Transverse colon (tissue), 3 donors: Measurements from ENCODE around the gene NOS3.

Experiments
- CTCF ChIP-seq, 5 experiments: fragments of 200-600 bp in 3 of 5; fragments of 450-650 bp in 2 of 5; sonication (generic) in 3 of 5; IDR thresholded peaks; 1 replicate in 2 of 5; 2 replicates in 3 of 5; pipeline ENCODE4 v1.5.1; 2016 to 2017; ENCODE audit warnings: antibody characterized with exemption in 5 of 5, inconsistent platforms in 3 of 5, mild to moderate bottlenecking in 2 of 5, moderate library complexity in 1 of 5
- EP300 ChIP-seq: sonication (generic); formaldehyde crosslinking; IDR thresholded peaks from one replicate; pipeline ENCODE4 v1.6.1; 2017; ENCODE audit warnings: antibody characterized with exemption, low read depth

- TF ChIP-seq CTCF (IDR thresholded peaks at IDR 0.05) (no peak), EP300 (no peak)
Measured at GRCh38 chr7:150970424-150970823, 20.4 kb upstream of the NOS3 start.
